HT-29 (cell line): ENCODE measurements around the gene KCNQ1. TPM values are rescaled to one million over a fixed set of nuclear protein-coding genes. Genes with fewer than 3 reads are reported as not detected.
A peak's percentile ranks its signal among the peaks of the same experiment; 100 is the strongest.

Experiments used
- DNase-seq: peaks from one replicate; pipeline ENCODE4 v3.0.0-alpha.2; 2015; ENCODE audit warnings: low spot score
- total RNA-seq: library from RNA; depleted of rRNA; stranded (reverse); fragments of >200 nt; shearing (Covaris generic); gene quantifications from 2 replicates; pipeline ENCODE4 v1.2.3, GENCODE V29; 2014

KCNQ1 gene
- total RNA-seq, 1 experiment from 2014 or later: 9.9 TPM

GRCh38 chr11:2521733-2522630 lies 77.2 kb downstream of the KCNQ1 start:
- DNase-seq: no peak

GRCh38 chr11:2522631-2523255 lies 77.9 kb downstream of the KCNQ1 start:
- DNase-seq: no peak

GRCh38 chr11:2523821-2524391 lies 79.1 kb downstream of the KCNQ1 start:
- no peak for DNase-seq

- DNase-seq: no peak
Measured at GRCh38 chr11:2524446-2525165, 79.8 kb downstream of the KCNQ1 start.

GRCh38 chr11:2525166-2525861 lies 80.5 kb downstream of the KCNQ1 start:
- DNase-seq: no peak

GRCh38 chr11:2525941-2526807 lies 81.4 kb downstream of the KCNQ1 start:
- DNase-seq: no peak

GRCh38 chr11:2526808-2527381 lies 82.1 kb downstream of the KCNQ1 start:
- peak; percentile 74 for DNase-seq

- no peak for DNase-seq
Measured at GRCh38 chr11:2527621-2528291, 82.9 kb downstream of the KCNQ1 start.

- DNase-seq: no peak
Measured at GRCh38 chr11:2528301-2529050, 83.7 kb downstream of the KCNQ1 start.

GRCh38 chr11:2529173-2529572 lies 84.4 kb downstream of the KCNQ1 start:
- no peak for DNase-seq

GRCh38 chr11:2529636-2530035 lies 84.8 kb downstream of the KCNQ1 start:
- no peak for DNase-seq

GRCh38 chr11:2530131-2530854 lies 85.5 kb downstream of the KCNQ1 start:
- DNase-seq: no peak

- no peak for DNase-seq
Measured at GRCh38 chr11:2530855-2531200, 86.0 kb downstream of the KCNQ1 start.

- DNase-seq: peak; percentile 83
Measured at GRCh38 chr11:2531277-2531986, 86.6 kb downstream of the KCNQ1 start.

GRCh38 chr11:2531987-2532703 lies 87.3 kb downstream of the KCNQ1 start:
- no peak for DNase-seq

GRCh38 chr11:2532704-2533586 lies 88.1 kb downstream of the KCNQ1 start:
- DNase-seq: peak; percentile 98
